ENCODE measurements around the gene RFLNA.

- TF ChIP-seq POLR2A (IDR thresholded peaks at IDR 0.05) (no peak), CTCF (IDR thresholded peaks at IDR 0.05) (no peak)
Observed at GRCh38 chr12:124248941-124249825, 45.7 kb upstream of the RFLNA start.

Measured in uterus (tissue), 2 donors.